Fibroblast of lung (primary cell): ENCODE results near the gene FUT1. TPM values are rescaled to one million over a fixed set of nuclear protein-coding genes. Genes with fewer than 3 reads are reported as not detected.

Experiments used
- DNase-seq, 2 donors: peaks; one replicate each; pipeline versions ENCODE4 v3.0.0 to v3.0.0-alpha.2; 2010; ENCODE audit warnings: low read depth in 2 of 2
- H2AFZ ChIP-seq: 2 replicates; pipeline ENCODE4 v1.5.1; 2012; ENCODE audit warnings: low read length, control low read depth, inconsistent platforms
- H3K27ac ChIP-seq: 2 replicates; pipeline ENCODE4 v1.5.1; 2011; ENCODE audit warnings: low read length, control low read depth; ENCODE audit not compliant: insufficient read depth
- H3K27me3 ChIP-seq: 2 replicates; pipeline ENCODE4 v1.5.1; 2011; ENCODE audit warnings: mild to moderate bottlenecking, low read length; ENCODE audit not compliant: control insufficient read depth, insufficient read depth
- H3K36me3 ChIP-seq: 2 replicates; pipeline ENCODE4 v1.5.1; 2011; ENCODE audit warnings: low read length; ENCODE audit not compliant: control insufficient read depth, insufficient read depth
- H3K4me1 ChIP-seq: 2 replicates; pipeline ENCODE4 v1.5.1; 2011; ENCODE audit warnings: low read length; ENCODE audit not compliant: control insufficient read depth, insufficient read depth; ENCODE audit errors: extremely low read depth
- H3K4me2 ChIP-seq: 2 replicates; pipeline ENCODE4 v1.5.1; 2011; ENCODE audit warnings: low read length, control low read depth; ENCODE audit not compliant: insufficient read depth; ENCODE audit errors: extremely low read depth
- H3K4me3 ChIP-seq, 4 experiments: fragments of 200-600 bp in 1 of 4; sonication (generic) in 1 of 4; replicated peaks in 1 of 4; 2 replicates each; pipeline ENCODE4 v1.5.1; 2011 to 2016; ENCODE audit warnings: low read length in 4 of 4, low read depth in 3 of 4, mild to moderate bottlenecking in 3 of 4, control low read depth in 2 of 4, inconsistent platforms in 1 of 4, mixed read lengths in 1 of 4; ENCODE audit not compliant: insufficient read depth in 1 of 4; ENCODE audit errors: control extremely low read depth in 1 of 4
- H3K79me2 ChIP-seq: 2 replicates; pipeline ENCODE4 v1.5.1; 2012; ENCODE audit warnings: mild to moderate bottlenecking, low read length, inconsistent platforms; ENCODE audit not compliant: control insufficient read depth, insufficient read depth
- H3K9ac ChIP-seq: 2 replicates; pipeline ENCODE4 v1.5.1; 2011; ENCODE audit warnings: mild to moderate bottlenecking, low read length, control low read depth; ENCODE audit not compliant: insufficient read depth
- H3K9me3 ChIP-seq: 2 replicates; pipeline ENCODE4 v1.5.1; 2012; ENCODE audit warnings: low read depth, low read length; ENCODE audit not compliant: control insufficient read depth, insufficient read depth
- H4K20me1 ChIP-seq: 2 replicates; pipeline ENCODE4 v1.5.1; 2011; ENCODE audit warnings: low read length; ENCODE audit not compliant: control insufficient read depth, insufficient read depth; ENCODE audit errors: extremely low read depth
- CTCF ChIP-seq, 2 donors: IDR thresholded peaks in 1 of 2; conservative IDR thresholded peaks in 1 of 2; 1 replicate in 1 of 2; 2 replicates in 1 of 2; pipeline ENCODE4 v1.5.1; 2011 to 2012; ENCODE audit warnings: low read length in 2 of 2, control low read depth in 1 of 2, inconsistent platforms in 1 of 2, low read depth in 1 of 2, mild to moderate bottlenecking in 1 of 2
- EZH2 ChIP-seq: IDR thresholded peaks from 2 replicates; pipeline ENCODE4 v1.5.1; 2012; ENCODE audit warnings: low read length, control low read depth, mild to moderate bottlenecking; ENCODE audit errors: missing control alignments
- polyA plus RNA-seq, 2 donors: library from polyadenylated mRNA; depleted of rRNA in 1 of 2; stranded (reverse) in 1 of 2; unstranded in 1 of 2; fragments of >200 nt; gene quantifications; 2 replicates each; pipeline ENCODE4 v1.2.1, GENCODE V29; 2011 to 2012; ENCODE audit warnings: missing spikeins in 1 of 2
- total RNA-seq: library from RNA; depleted of rRNA; stranded (reverse); fragments of >200 nt; gene quantifications from 2 replicates; pipeline ENCODE4 v1.2.1, GENCODE V29; 2014

Gene FUT1
- total and polyA plus RNA-seq, 2 donors (not counting 1 experiment from before 2014, with no cell fraction given), result 0.02 to 0.17 TPM

- H3K9me3 ChIP-seq, result no peaks in the 10 kb centered on the region
- no peaks in the 10 kb centered on the region for H4K20me1 ChIP-seq
- H3K9ac ChIP-seq, result no peak overlapping the region
- H3K4me3 ChIP-seq, result no peak overlapping the region
- H2AFZ ChIP-seq, result no peak overlapping the region
- H3K27ac ChIP-seq, result no peak overlapping the region
- peaks cover 22% of the 10 kb centered on the region for H3K27me3 ChIP-seq
- H3K4me1 ChIP-seq, result peaks cover 3% of the 10 kb centered on the region
- no peak for TF ChIP-seq CTCF (conservative IDR thresholded peaks at IDR 0.05 in 1 of 2, IDR thresholded peaks at IDR 0.05 in 1 of 2; ENCODE audit: low read depth in 1 of 2, low read length in 2 of 2)
- no peak for TF ChIP-seq EZH2
- DNase-seq, result no peak
- H3K4me2 ChIP-seq, result no peak overlapping the region
- H3K79me2 ChIP-seq, result no peaks in the 10 kb centered on the region
- H3K36me3 ChIP-seq, result no peaks in the 10 kb centered on the region
Measured at GRCh38 chr19:48750351-48750750, 2.1 kb downstream of the FUT1 start.

GRCh38 chr19:48749571-48750198 is 2.8 kb downstream of the FUT1 start:
- Histone ChIP-seq H3K27ac (no peak overlapping the region), H3K27me3 (peaks cover 22% of the 10 kb centered on the region), H3K4me1 (peaks cover 3% of the 10 kb centered on the region), H2AFZ (no peak overlapping the region), H3K9ac (no peak overlapping the region), H3K4me2 (no peak overlapping the region), H3K4me3 (no peak overlapping the region), H3K36me3 (no peaks in the 10 kb centered on the region), H3K79me2 (no peaks in the 10 kb centered on the region), H4K20me1 (no peaks in the 10 kb centered on the region), H3K9me3 (no peaks in the 10 kb centered on the region)
- no peak for TF ChIP-seq CTCF (conservative IDR thresholded peaks at IDR 0.05 in 1 of 2, IDR thresholded peaks at IDR 0.05 in 1 of 2; ENCODE audit: low read depth in 1 of 2, low read length in 2 of 2)
- TF ChIP-seq EZH2, result no peak
- DNase-seq, result no peak

GRCh38 chr19:48746738-48747575 is 5.5 kb downstream of the FUT1 start, which contains the start of gene IZUMO1:
Gene IZUMO1, minus strand, starts transcription at chr19:48746909. Its CDS starts 1,050 bp downstream, at chr19:48745859.
- no peaks in the 10 kb centered on the region for H3K36me3 ChIP-seq
- H4K20me1 ChIP-seq, result no peaks in the 10 kb centered on the region
- DNase-seq, result peak; percentile 87 to 90
- no peak for TF ChIP-seq CTCF (conservative IDR thresholded peaks at IDR 0.05 in 1 of 2, IDR thresholded peaks at IDR 0.05 in 1 of 2; ENCODE audit: low read depth in 1 of 2, low read length in 2 of 2)
- TF ChIP-seq EZH2, result no peak
- H3K4me3 ChIP-seq, result peak within 1 kb of the TSS; percentile 14 to 70 (median 50)
- peak within 1 kb of the TSS; percentile 48 for H3K9ac ChIP-seq
- H3K79me2 ChIP-seq, result no peaks in the 10 kb centered on the region
- peak within 1 kb of the TSS; percentile 56 for H3K27ac ChIP-seq
- H2AFZ ChIP-seq, result peak within 1 kb of the TSS; percentile 83
- H3K9me3 ChIP-seq, result no peaks in the 10 kb centered on the region
- H3K4me1 ChIP-seq, result no peaks in the 10 kb centered on the region
- peak within 1 kb of the TSS; percentile 69 for H3K4me2 ChIP-seq
- peaks cover 12% of the 10 kb centered on the region for H3K27me3 ChIP-seq
